ENCODE results near the gene VTI1B.

DNA sequence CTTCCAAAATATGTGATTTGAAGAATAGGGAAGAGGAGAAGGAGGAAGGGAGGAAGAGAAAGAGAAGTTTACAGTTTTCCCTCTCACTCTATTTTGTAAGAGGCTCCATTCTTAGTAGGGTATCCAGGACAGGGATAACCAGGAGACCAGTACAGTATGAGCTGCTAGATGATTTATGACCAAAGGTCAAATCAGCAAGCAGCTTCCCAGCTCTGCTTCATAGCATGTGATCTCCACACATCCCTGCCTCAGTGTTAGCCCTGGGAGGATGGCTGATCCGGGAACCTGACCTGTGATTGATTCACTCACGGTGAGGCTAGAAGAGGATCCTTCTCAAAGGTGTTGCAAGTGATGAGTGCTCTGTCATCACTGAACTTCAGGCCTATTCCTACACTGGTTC is 43.8 kb upstream of the VTI1B start:
- TF ChIP-seq GATA1 (IDR thresholded peaks at IDR 0.05; ENCODE audit: low read depth, low read length) (no peak), POLR2A (IDR thresholded peaks at IDR 0.05; ENCODE audit: low read length) (no peak)

All from erythroblast (primary cell).